Kidney (tissue), 14 donors: ENCODE measurements around the gene KCNQ1OT1. TPM values are rescaled to one million over a fixed set of nuclear protein-coding genes. Genes with fewer than 3 reads are reported as not detected.

Experiments
- DNase-seq, 5 donors: peaks; one replicate each; pipeline ENCODE4 v3.0.0-alpha.2; 2013 to 2020
- FAIRE-seq: peaks from 2 replicates; lab custom pipeline; 2012; peaks lifted over from hg19 to GRCh38; lab: Jason Lieb, UNC
- H3K27ac ChIP-seq, 2 donors: one replicate each; pipeline ENCODE4 v1.7.0; 2013; ENCODE audit warnings: low read depth in 2 of 2, low read length in 2 of 2, inconsistent platforms in 1 of 2
- H3K27me3 ChIP-seq: one replicate; pipeline ENCODE4 v1.7.1; 2013; ENCODE audit warnings: low read length, inconsistent platforms; ENCODE audit not compliant: control insufficient read depth, insufficient read depth
- H3K36me3 ChIP-seq, 3 donors: one replicate each; pipeline versions ENCODE4 v1.7.0 to v1.7.1; 2013; ENCODE audit warnings: low read length in 3 of 3, control low read depth in 1 of 3, inconsistent platforms in 1 of 3; ENCODE audit not compliant: insufficient read depth in 3 of 3, control insufficient read depth in 2 of 3
- H3K4me1 ChIP-seq, 3 donors: one replicate each; pipeline versions ENCODE4 v1.7.0 to v1.7.1; 2013; ENCODE audit warnings: low read length in 3 of 3, inconsistent platforms in 1 of 3, low read depth in 1 of 3; ENCODE audit not compliant: control insufficient read depth in 2 of 3, insufficient read depth in 2 of 3
- H3K4me3 ChIP-seq, 3 donors: one replicate each; pipeline versions ENCODE4 v1.7.0 to v1.8.1; 2013; ENCODE audit warnings: low read length in 3 of 3, control low read depth in 1 of 3, inconsistent platforms in 1 of 3
- H3K9ac ChIP-seq, 3 donors: one replicate each; pipeline versions ENCODE4 v1.7.0 to v1.7.1; 2013; ENCODE audit warnings: low read length in 3 of 3, control low read depth in 1 of 3, inconsistent platforms in 1 of 3
- H3K9me3 ChIP-seq, 3 donors: one replicate each; pipeline versions ENCODE4 v1.7.0 to v1.7.1; 2013; ENCODE audit warnings: low read length in 3 of 3, control low read depth in 1 of 3, inconsistent platforms in 1 of 3; ENCODE audit not compliant: control insufficient read depth in 2 of 3, insufficient read depth in 1 of 3
- CTCF ChIP-seq: IDR thresholded peaks from 3 replicates; pipeline ENCODE4 v1.5.1; 2012; ENCODE audit warnings: mild to moderate bottlenecking, moderate library complexity, borderline replicate concordance; ENCODE audit not compliant: insufficient read depth; ENCODE audit errors: extremely low read depth
- intact Hi-C: fragments of 100-400 bp; cut with DNase I; formaldehyde crosslinking; loops from one replicate; pipeline ENCODE4 v1.11.1; 2022
- polyA plus RNA-seq: library from polyadenylated mRNA; stranded (reverse); fragments of 350-450 nt; fragmentation: Illumina TruSeq; extraction: RNeasy Lipid Tissue Mini Kit (QIAGEN cat#74804); gene quantifications from one replicate; pipeline ENCODE4 v1.2.3, GENCODE V29; 2014; ENCODE audit warnings: low read depth, low replicate concordance; ENCODE audit not compliant: insufficient read depth
- total RNA-seq: library from RNA; stranded (reverse); fragmentation: NEBNext Ultra II Directional; extraction: Animal tissue kit (Norgen Biotek cat#: 25700); gene quantifications from one replicate; pipeline ENCODE4 v1.2.1, GENCODE V29; 2021
- donor health status: control.
- donor health status: control.
- donor health status: control.
- donor health status: control.
- donor health status: control.
- donor health status: DM: yes; HTN: yes; CAD: no.
- donor health status: Normal renal cell carcinoma (clear cell type).

KCNQ1OT1 gene
- total and polyA plus RNA-seq, 2 donors from 2014 or later, result 0.22 to 4.4 TPM

- Histone ChIP-seq H3K9ac (no peak overlapping the region), H3K27me3 (no peaks in the 10 kb centered on the region), H3K36me3 (no peaks in the 10 kb centered on the region), H3K27ac (no peak overlapping the region), H3K9me3 (peaks cover 0 to 19% (median 2%) of the 10 kb centered on the region in 3 donors), H3K4me1 (no peaks in the 10 kb centered on the region), H3K4me3 (no peak overlapping the region)
- DNase-seq (no peak), FAIRE-seq (no peak)
- intact Hi-C loops, result no loop called here
- TF ChIP-seq CTCF, result no peak
These were observed 86.8 kb downstream of the KCNQ1OT1 start for GRCh38 chr11:2612884-2613571.

- TF ChIP-seq CTCF, result no peak
- no peak for DNase-seq
- H3K9ac ChIP-seq, result no peak overlapping the region
- peaks cover 2 to 19% (median 2%) of the 10 kb centered on the region in 3 donors for H3K9me3 ChIP-seq
- H3K27me3 ChIP-seq, result no peaks in the 10 kb centered on the region
- H3K27ac ChIP-seq, result no peak overlapping the region
- no peak for FAIRE-seq
- H3K4me3 ChIP-seq, result no peak overlapping the region
- no peaks in the 10 kb centered on the region for H3K36me3 ChIP-seq
- intact Hi-C loops, result no loop called here
- H3K4me1 ChIP-seq, result no peaks in the 10 kb centered on the region
These were observed 90.4 kb downstream of the KCNQ1OT1 start for GRCh38 chr11:2609345-2609744.

GRCh38 chr11:2599561-2600189 lies 100.1 kb downstream of the KCNQ1OT1 start:
- H3K36me3 ChIP-seq, result no peaks in the 10 kb centered on the region
- no peak for FAIRE-seq
- H3K27ac ChIP-seq, result no peak overlapping the region
- peaks cover 0 to 4% (median 0%) of the 10 kb centered on the region in 3 donors for H3K4me1 ChIP-seq
- peaks cover 0 to 4% (median 0%) of the 10 kb centered on the region in 3 donors for H3K9me3 ChIP-seq
- TF ChIP-seq CTCF, result no peak
- DNase-seq, result peak in 1 of 5 donors; percentile 18
- no peak overlapping the region for H3K9ac ChIP-seq
- intact Hi-C loops, result no loop called here
- H3K4me3 ChIP-seq, result no peak overlapping the region
- no peaks in the 10 kb centered on the region for H3K27me3 ChIP-seq
